ENCODE results near the gene DUSP3.

Gene DUSP3

GRCh38 chr17:43734376-43734775 is 44.4 kb downstream of the DUSP3 start:
- DNase-seq (ENCODE audit: low read depth), result peak; percentile 96
- H3K4me3 ChIP-seq (ENCODE audit: low read length), result no peak overlapping the region
- TF ChIP-seq CTCF (conservative IDR thresholded peaks at IDR 0.05; ENCODE audit: low read length), result no peak

- peak; percentile 24 for DNase-seq (ENCODE audit: low read depth)
- TF ChIP-seq CTCF (conservative IDR thresholded peaks at IDR 0.05; ENCODE audit: low read length), result no peak
- no peak overlapping the region for H3K4me3 ChIP-seq (ENCODE audit: low read length)
These were observed 44.8 kb downstream of the DUSP3 start for GRCh38 chr17:43733956-43734355.

- DNase-seq (ENCODE audit: low read depth), result peak; percentile 95
- no peak overlapping the region for H3K4me3 ChIP-seq (ENCODE audit: low read length)
- no peak for TF ChIP-seq CTCF (conservative IDR thresholded peaks at IDR 0.05; ENCODE audit: low read length)
These were observed 45.8 kb downstream of the DUSP3 start for GRCh38 chr17:43732958-43733357.

DNA sequence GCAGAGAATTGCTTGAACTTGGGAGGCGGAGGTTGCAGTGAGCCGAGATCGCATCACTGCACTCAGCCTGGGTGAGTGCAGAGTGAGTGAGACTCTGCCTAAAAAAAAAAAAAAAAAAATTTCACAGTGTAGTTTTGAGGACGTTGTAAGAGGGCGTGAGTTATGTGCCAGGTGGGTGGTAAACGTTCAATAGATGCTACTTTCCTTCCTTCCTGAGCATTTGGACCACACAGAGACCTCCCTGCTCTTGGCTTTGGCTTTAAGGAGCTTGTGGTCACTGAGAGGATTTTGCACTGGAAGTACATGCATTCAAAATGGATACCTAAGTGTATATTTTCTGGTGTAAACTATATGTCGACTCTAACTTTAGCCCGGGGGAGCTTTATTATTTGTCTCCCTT is 50.7 kb downstream of the DUSP3 start:
- DNase-seq (ENCODE audit: low read depth), result no peak
- no peak overlapping the region for H3K4me3 ChIP-seq (ENCODE audit: low read length)
- no peak for TF ChIP-seq CTCF (conservative IDR thresholded peaks at IDR 0.05; ENCODE audit: low read length)

DNA sequence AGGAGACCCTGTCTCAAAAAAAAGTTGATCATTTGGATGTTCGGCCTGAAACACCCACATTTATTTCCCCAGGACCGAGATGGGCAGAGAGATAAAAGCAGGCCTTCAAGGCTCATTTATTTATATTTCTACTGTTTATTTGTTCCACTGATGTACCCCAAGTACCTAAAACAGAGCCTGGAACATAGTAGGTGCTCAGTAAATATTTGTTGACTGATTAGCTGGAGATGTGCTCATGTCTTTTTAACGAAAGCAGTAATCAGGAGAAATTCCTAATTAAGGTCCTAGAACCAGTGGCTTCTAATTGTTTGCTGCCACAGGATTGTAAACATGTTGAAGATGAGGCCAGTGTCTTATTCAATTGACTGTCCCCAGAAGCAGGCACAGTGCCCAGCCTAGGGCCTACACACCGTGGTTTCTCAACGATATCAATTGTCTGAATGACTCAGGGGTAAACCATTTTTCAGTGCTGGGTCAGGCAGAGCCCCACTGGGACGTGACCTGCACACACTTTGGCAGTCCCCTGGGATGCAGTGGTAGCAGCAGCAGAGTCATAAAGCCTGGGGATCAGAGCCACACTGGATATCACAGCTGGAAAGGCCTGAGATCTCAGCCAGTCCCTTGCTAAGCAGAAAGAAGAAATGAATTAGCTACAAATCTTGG is 54.9 kb downstream of the DUSP3 start:
- TF ChIP-seq CTCF (conservative IDR thresholded peaks at IDR 0.05; ENCODE audit: low read length), result no peak
- peak; percentile 88 for DNase-seq (ENCODE audit: low read depth)
- H3K4me3 ChIP-seq (ENCODE audit: low read length), result no peak overlapping the region

GRCh38 chr17:43722870-43723665 is 55.7 kb downstream of the DUSP3 start:
- no peak overlapping the region for H3K4me3 ChIP-seq (ENCODE audit: low read length)
- DNase-seq (ENCODE audit: low read depth), result no peak
- no peak for TF ChIP-seq CTCF (conservative IDR thresholded peaks at IDR 0.05; ENCODE audit: low read length)

DNA sequence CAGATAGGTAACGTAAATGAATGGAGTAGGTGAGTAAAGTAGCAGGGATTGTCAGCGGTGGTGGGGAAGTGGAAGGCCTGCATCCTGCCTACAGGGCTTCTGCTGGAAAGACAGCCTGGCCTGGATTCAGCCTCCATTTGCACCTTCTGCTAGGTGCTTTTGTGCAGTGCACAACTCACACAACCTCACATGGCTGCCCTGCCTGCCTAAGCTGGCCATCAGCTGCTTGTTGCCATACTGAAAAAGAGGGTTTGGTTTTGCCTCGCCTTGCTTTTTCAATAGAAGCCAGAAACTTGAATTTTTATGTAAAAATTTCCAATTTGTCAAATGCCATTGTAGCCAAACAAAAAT is 56.5 kb downstream of the DUSP3 start:
- DNase-seq (ENCODE audit: low read depth), result no peak
- no peak overlapping the region for H3K4me3 ChIP-seq (ENCODE audit: low read length)
- no peak for TF ChIP-seq CTCF (conservative IDR thresholded peaks at IDR 0.05; ENCODE audit: low read length)
